NCI-H82 treated with DMSO at 0.1 percent for 48 hours (cell line): ENCODE results near the gene H3-3A.
"Not testable (repeated sequence)": the region's sequence is repeated elsewhere in the genome, so short reads cannot be mapped to it uniquely, and the experiment has no call there.

ENCODE experiments used
- DNase-seq: peaks from one replicate; lab custom pipeline; 2025; ENCODE audit not compliant: unreplicated experiment; lab: John Stamatoyannopoulos, UW

The H3-3A gene

DNA sequence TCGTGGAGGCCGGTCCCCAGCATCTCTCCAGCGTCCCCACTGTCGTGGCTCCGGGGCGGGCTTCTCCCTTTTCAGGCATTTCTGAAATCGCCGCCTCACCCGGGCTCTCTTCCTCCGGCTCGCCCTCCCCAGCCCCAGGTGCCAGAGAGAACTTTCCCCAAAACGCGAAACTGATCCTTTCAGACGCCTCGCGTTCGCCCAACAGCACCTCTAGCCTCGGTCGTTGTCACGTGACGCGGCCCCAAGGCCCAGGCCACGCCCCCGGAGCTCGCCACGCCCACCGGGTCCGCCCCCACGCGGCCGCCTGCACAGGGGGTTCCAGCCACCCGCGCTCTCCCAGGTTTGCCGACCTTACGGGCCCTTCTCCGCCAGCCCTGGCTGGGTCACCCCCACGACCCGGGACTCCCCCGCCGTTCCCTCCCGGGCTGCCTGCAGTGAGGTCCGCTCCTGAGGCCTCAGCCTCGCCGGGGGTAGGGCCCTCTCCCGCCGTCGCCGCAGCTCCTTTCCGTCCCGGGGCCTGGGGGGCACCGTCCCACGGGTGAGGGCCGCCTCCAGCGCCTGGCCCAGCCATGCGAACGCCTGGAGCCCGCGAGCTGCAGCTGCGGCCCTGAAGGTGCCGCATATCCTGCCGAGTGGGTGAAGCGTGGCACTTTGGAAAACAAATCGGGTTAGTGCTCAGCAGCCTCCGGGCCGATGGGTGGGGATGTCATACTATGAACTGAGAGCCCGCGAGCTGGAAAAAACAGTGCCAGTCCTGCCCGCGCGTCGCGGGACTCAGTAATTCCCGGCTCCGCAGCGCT lies 21.0 kb downstream of the H3-3A start:
- peak; percentile 75 for DNase-seq

DNA sequence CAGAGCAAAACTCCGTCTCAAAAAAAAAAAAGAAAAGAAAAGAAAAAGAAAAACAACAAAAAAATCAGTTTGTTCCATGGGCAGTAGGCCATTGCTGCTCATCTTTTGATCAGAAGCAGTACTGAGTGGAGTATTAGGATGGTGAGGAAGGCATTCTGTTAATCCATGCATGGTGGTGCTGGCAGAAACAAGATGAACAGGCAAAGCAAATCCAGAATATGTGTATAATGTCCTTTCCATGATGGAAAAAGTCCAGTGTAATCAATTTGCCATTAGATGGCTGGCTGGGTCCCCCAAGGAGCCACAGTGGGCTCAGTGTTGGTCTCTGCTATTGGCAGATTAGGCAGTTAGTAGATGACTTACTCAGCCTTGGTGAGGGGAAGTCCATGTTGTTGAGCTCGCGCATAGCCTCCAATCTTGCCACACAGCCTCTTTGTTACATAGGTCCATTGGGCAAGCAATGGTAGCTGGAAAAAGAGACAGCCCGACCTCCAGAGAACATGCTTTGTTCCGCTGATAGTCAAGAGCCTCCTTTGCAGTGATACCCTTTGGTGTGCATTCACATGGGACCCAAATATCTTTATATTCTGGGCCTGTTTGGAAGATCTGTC lies 23.3 kb downstream of the H3-3A start:
- DNase-seq: no peak

DNA sequence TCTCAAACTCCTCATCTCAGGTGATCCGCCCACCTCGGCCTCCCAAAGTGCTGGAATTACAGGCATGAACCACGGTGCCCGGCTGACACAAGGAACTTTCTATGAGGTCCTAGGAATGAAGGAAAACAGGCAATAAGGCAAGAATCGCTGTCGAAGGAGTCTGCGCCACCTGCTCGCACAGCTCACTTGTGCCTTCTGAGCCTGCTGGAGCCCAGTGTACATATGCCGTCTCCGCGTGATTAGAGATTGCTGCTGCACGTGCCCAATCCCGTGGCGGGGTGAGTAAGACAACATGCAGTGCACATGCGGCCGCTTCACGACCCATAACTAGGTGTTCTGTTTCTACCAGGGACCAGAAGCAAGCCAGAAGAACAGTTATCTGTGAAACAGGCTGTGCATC lies 24.3 kb downstream of the H3-3A start:
- no peak for DNase-seq

DNA sequence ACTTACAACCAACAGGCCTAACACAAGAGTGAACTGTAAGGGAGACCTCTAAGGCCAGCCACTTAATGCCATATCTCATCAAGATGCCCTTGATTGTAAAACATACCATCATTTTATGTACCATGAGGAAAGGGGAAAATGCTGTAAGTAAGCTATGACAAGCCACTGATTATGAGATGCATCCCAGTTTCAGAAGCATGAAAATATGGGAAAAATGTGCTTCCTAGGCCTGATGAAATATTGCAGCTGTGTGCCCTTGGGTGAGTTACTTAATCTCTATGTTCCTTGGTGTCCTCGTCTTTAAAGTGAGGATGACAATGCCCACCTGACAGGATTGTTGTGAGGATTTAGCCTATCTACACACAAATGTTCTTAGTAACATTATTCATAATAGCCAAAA lies 28.9 kb downstream of the H3-3A start:
- DNase-seq: no peak

DNA sequence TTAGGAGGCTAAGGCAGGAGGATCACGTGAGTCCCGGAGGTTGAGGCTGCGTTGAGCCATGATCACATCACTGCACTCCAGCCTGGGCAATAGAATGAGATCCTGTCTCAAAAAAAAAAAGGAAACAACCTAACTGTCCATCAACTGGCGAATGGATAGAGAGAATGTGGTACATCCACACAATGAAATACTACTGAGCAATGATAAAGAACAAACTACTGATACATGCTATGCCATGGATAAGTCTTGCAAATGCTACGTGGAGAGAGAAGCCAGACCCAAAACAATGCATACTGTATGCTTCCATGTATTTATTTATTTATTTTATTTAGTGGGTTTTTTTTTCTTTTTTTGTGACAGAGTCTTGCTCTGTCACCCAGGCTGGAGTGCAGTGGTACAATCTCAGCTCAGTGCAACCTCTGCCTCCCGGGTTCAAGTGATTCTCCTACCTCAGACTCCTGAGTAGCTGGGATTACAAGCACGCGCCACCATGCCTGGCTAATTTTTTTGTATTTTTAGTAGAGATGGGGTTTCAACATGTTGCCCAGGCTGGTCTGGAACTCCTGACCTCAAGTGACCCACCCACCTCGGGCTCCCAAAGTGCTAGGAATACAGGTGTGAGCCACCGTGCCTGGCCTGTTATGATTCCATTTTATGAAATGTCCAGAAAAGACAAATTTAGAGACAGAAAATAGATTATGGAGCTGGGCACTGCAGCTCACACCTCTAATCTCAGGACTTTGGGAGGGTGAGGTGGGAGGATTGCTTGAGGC lies 29.7 kb downstream of the H3-3A start:
- DNase-seq: not testable (repeated sequence)

DNA sequence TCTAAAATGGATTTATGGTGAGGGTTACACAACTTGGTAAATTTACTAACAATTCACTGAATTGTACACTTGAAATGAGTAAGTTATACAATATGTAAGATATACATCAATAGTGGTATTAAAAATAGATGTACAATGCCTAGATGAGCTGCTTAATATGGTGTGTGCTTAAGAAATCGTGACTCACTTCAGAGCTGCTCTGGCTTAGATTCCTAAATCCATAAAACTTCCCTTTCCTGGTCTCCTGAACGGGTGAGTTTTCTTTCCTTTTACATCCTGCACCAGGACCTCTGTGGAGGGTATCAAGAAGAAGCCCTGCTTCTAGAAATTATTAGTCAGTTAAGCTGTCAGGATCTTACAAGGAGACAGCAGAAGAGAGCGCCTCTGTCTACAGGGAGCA lies 30.4 kb downstream of the H3-3A start:
- no peak for DNase-seq

DNA sequence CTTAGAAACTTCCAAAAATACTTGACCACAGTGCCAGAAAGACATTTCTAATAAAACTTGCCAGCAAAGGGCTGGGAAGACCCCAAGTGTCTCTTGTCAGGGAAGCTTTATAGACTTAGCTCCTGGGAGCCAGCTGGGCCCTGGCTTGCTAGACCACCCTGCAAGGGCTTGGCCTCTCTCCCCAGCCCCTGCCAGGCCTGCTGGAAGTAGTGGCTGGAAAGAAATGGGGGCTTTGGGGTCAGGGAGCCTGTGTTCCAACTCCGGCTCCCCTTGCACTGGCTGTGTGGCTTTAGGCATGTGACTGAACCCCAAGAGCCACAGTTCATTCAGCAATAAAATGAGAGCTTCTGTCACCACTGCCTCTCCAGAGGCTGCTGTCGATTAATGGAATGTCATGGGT lies 31.1 kb downstream of the H3-3A start:
- DNase-seq: no peak

DNA sequence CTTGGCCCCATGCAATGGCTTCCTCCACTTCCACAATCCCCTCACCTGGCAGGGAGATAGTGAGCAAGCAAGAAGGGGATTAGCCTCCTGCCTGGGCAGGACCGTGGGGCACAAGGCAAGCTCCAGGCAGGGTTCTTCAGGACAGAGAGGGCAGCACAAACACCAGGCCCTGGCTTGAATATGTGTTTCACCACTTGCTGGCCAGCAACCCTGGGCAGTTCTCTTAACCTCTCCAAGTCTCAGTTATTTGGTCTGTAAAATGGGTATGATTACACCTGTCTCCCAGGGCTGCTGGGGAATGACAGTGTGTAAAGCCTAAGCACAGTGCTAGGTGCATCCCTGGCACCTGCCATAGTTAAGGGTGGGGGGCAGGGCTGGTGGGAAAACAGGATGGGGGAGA lies 31.9 kb downstream of the H3-3A start:
- DNase-seq: no peak

DNA sequence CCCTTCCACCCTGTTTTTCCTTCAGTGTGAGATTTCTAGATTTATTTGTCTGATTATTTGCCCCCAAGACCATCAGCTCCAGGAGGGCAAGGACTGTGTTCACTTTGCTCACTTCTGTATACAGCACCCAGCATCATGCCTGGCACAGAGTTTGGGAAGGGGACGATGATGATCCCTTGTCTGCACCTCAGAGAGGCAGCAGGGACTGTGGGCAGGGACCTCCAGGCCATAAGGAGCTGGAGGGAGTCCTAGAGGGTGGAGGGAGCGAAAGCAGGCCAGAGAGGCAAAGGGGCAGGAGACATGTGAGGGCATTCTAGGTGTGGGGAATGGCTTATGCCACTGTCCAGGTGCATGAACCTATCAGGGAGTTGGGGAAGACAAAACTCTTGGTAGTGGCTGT lies 32.8 kb downstream of the H3-3A start:
- DNase-seq: no peak

DNA sequence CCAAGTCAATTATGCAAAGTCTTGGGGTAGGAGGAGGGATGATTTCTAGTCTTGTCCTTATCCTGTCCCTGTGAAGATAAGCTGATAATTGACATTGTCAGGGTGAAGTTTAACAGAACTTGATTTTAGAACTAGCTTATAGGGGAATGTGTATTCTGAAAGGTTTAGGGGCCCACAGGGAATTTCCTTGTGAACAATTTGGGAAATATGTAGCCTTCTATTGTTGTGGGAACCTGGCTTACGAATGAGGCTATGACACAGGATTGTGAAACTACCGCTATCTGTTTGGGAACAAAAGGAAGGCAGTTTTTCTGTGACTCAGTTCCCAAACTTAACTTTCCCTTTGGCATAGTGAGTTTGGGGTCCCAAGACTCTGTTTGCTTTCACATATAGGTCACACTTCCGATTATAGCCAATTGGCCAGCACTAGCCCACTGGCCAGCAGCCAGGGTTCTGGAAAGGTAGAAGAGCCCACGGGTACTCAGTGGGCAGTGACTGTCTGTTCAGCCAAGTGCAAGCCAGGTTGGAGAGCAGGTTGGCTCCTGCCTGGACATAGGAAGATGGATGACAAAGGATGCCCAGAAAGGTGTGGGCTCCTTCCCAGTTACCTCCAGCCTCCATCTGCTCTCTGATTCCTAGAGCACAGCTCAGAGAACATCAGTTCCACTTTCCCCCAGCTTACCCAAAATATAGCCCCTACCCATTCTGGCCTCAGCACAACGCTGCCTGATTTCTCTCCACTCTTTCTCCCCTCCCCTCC lies 35.5 kb downstream of the H3-3A start:
- no peak for DNase-seq

DNA sequence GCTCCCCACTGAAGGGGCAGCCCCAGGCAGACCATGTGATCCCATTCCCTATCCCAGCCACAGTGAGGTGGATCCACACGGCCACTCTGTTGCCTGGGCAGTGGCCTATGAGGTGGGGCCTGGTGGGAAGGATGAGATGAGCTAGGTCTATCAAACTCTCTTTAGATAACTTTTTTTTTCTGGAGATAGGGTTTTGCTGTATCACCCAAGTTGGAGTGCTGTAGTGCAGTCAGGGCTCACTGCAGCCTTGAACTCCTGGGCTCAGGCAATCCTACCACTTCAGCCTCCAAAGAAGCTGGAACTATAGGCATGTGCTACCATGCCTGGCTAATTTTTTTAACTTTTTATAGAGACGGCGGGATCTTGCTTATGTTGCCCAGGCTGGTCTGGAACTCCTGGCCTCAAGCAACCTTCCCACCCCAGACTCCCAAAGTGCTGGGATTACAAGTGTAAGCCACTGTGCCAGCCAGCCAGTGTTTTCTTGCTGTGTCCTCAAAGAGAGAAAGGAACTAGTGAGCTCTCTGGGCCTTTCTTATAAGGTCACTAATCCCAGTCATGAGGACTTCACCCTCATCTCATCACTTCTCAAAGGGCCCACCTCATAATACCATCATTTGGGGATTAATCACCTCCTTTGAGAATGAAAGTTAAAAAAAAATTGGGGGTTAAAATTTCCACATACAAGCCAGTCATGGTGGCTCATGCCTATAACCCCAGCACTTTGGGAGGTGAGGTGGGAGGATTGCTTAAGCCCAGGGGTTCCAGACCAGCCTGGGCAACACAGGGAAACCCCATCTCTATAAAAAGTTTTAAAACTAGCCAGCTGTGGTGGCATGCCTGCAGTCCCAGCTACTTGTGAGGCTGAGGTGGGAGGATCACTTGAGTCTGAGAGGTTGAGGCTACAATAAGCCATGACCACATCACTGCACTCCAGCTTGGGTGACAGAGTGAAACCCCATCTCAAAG lies 36.6 kb downstream of the H3-3A start:
- DNase-seq: no peak

DNA sequence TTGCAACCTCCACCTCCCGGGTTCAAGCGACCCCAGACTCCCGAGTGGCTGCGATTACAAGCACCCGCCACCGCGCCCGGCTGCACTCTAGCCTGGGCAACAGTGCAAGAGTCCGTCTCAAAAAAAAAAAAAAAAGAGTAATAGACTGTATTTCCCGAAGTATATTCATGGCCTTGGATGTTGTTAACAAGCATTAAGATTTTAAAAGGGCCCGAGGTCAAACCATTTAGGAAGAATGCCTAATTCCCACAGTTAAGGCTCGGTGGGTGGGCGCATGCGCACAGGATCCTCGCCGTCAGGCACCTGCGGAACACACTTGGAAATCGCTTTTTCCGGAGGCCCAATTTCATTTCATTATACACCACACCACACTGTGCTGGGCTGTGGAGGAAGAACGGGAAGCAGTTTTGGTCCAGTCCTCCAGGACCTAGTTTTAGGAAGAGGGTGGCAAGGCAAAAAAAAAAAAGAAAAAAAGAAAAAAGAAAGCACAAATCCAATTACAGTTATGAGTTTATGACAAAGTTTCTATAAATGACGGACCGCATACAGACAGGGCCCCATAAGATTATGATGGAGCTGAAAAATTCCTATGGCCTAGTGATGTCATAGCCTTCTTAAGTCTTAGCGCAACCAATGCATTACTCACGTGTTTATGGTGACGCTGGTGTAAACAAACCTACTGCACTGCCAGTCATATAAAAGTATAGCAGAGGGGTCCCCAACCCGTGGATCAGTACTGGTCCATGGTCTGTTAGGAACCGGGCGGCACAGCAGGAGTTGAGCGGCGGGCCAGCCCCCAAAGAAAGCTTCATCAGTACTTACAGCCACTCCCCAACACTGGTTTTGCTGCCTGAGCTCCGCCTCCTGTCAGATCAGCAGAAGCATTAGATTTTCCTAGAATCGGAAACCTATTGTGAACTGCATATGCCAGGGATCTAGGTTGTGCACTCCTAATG lies 38.2 kb downstream of the H3-3A start:
- DNase-seq: no peak

DNA sequence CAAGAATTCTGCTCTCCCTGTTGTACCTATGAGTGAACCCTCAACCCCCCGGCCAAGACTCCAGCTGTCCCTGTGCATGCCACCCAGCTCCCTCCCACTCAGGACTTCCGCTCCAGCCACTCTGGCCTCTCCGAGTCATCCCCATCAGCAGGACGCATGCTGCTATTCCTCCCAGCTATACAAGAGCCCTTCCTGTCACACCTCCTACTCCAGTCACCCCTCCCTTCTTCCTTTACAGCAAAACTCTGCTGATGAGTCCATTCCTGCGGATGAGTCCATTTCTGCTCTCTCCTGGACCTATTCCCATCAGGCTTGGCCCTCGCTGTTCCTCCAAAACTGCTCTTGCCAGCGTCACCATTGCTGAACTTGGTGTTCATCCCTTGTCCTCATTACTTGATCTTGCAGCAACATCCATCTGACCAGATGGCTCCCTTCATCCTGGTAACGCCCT lies 42.2 kb downstream of the H3-3A start:
- DNase-seq: no peak

DNA sequence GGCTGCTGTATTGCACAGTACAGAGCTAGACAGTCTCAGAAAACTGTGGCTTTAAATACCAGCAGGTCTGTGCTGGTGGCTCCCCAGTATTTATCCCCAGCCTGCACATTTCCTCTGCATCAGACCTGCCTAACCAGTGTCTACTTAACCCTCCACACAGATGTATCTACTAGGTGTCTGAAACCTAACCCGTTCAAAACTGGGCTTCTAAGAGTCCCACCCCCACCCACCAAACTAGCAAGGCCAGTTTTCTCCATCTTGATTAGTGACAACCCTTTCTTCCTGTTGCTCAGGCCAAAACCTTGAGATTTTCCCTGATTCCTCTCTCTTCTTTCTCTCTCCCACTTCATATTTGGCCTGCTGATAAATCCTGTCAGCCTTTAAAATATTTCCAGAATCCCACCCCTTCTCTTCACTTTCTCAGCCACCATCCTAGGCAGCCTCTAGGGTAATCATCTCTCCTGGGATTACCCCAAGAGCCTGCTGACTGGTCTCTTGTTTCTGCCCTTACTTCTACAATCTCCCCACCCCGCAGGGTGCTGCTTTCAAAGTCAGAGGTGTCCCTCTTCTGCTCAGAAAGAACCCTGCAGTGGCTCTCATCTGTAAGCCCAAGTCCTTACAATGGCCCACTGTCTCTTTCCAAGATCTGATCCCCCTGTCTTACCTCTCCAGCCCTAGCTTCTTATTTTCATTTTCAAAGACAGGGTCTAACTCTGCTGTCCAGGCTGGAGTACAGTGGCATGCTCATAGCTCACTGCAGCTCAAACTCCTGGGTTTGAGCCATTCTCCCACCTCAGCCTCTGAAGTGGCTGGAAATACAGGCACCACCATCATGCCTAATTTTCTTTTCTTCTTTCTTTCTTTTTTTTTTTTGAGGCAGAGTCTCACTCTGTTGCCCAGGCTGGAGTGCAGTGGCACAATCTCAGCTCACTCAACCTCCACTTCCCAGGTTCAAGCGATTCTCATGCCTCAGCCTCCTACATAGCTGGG lies 45.2 kb downstream of the H3-3A start:
- no peak for DNase-seq

DNA sequence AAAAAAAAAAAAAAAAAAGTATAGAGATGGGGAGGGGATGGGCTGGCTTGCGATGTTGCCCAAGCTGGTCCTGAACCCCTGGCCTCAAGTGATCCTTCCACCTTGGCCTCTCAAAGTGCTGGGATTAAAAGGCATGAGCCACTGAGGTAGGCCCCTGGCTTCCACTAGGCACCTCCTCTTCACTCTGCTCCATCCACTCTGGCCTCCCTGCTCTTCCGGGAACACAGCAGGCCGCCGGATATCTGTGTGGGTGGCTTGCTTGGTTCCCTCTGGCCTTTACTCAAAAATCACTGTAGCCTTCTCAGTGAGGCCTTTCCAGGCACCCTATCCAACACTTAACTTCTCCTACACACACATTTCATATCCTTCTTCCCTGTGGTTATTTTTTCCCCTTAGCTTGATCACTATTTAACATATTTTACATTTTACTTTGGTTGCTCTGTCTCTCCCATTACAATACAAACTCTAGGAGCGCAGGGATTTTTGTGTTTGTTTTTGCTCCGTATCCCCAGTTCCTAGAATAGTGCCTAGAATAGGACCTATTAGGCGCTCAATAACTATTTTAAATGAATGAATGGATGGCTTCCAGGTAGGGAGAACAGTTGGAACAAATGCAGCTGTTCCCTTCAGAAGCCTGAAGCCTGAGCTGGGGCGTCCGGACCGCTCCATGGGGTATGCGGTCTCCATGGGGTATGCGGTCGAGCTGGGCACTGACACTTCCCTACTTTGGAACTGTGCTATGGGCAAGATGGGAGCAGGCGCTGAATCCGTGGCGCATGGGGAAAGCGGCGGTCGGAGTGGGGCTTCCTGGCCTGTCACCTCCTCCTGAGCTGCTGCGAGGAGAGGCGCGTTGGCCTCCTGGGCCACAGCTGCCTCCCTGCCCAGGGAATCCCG lies 46.7 kb downstream of the H3-3A start:
- no peak for DNase-seq

DNA sequence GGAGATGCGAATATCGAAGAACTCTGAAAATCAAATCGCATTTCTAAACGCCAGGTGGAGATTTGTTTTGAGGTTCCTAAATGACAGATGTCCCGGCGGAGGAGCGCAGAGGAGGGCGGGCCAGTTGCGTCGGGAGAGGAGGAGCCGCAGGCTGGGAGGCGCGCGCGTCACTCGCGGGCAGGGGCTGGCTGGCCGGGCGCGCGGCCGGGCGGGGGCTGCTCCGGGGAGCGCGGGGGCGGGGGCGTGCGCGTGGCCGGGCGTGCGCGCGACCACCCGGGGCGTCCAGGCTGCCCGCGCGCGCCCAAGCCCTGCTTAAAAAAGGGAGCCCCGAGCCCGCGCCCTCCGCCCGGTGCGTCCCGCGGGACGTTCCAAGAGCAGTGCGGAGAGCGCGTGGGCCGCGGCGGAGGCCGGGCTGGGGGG lies 47.3 kb downstream of the H3-3A start:
- peak; percentile 94 for DNase-seq
